Stimulated activated CD4-positive, alpha-beta T cell treated with anti-CD3 and anti-CD28 coated beads, Interleukin-1b, Interleukin-23, amount 100 ng/mL, for 48 hours (primary cell): ENCODE data around the gene ST3GAL4.

Source experiments
- DNase-seq: peaks from one replicate; pipeline ENCODE4 v3.0.0-alpha.2; 2020

ST3GAL4 gene

GRCh38 chr11:126410649-126411048 is 55.2 kb downstream of the ST3GAL4 start:
- no peak for DNase-seq

DNA sequence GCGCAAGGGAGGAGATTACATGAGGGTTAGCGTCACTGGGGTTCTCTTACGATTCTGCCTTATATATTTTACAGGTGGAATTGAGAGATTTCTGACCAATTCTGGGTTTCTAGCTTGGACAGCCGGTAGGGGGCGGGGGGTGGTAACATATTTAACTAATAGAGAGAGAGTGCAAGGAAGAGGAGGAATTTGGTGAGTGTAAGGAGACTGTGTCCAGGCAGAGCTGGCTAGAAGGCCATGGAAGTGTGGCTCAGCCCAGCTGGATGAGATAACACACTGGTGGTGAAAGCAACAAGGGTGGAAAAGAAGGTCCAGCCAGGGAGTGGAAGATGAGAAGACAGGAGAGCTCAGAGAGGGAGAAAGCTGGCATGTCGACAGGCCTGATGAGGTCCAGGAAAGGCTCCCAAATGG is 56.5 kb downstream of the ST3GAL4 start:
- DNase-seq, result no peak

DNA sequence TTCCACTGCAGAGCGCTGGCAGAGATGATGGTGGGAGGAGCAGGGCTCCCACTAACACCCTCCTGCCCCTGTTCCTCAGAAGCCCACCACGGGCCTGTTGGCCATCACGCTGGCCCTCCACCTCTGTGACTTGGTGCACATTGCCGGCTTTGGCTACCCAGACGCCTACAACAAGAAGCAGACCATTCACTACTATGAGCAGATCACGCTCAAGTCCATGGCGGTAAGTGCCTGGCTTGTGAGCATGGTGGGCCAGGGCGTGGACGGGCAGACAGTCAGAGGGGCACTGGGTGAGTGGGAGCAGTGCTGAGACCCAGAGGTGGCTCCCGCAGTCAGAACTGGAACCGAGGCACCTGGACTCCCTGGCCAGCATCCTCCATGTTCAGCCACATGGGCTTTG is 57.9 kb downstream of the ST3GAL4 start:
- no peak for DNase-seq

DNA sequence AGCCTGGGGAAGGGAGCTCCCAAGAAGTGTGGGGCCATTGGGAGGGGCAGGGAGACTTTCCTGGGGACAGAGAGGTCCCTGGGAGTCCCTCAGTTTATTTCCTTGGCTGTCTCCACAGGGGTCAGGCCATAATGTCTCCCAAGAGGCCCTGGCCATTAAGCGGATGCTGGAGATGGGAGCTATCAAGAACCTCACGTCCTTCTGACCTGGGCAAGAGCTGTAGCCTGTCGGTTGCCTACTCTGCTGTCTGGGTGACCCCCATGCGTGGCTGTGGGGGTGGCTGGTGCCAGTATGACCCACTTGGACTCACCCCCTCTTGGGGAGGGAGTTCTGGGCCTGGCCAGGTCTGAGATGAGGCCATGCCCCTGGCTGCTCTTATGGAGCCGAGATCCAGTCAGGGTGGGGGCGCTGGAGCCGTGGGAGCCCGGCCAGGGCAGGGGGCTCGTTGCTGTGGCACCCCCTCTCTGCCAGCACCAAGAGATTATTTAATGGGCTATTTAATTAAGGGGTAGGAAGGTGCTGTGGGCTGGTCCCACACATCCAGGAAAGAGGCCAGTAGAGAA is 58.4 kb downstream of the ST3GAL4 start:
- DNase-seq, result no peak

GRCh38 chr11:126414615-126415014 is 59.1 kb downstream of the ST3GAL4 start:
- DNase-seq, result no peak

GRCh38 chr11:126415128-126415527 is 59.6 kb downstream of the ST3GAL4 start:
- no peak for DNase-seq

- DNase-seq, result no peak
Observed at GRCh38 chr11:126415669-126416420, 60.4 kb downstream of the ST3GAL4 start.

- DNase-seq, result peak; percentile 78
Observed at GRCh38 chr11:126416542-126417090, 61.1 kb downstream of the ST3GAL4 start.

DNA sequence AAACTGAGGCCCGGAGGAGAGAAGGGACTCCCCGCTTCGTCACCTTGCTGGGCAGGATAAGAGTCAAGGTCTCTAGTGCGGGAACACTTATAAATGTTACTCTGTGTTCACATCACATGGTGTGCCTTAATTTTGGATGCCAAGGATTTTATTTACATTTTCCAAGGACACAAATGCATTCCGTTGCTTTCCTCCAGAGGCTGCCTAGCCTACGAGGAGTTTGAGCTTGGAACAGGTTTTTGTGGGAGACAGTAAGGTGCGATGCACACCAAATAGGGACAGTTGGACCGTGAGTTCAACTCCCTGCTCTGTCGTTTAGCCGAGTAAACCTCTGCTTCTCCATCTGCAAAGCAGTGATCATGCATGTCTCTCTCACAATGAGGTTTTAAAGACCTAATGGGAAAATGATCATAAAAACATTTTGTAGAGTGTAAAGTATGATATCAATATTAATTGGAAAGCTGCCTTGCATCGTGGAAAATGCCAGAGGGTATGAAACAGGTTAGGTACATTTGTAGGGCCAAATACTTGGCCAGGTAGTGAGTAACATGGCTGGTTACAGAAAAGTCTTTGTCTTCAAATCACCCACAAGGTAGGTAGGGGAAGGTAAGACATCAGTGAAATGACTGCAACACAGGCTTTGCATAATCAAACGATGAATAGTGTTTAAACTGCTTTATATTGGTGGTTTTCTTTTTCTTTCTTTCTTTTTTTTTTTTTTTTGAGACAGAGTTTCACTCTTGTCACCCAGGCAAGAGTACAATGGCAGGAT is 61.8 kb downstream of the ST3GAL4 start:
- no peak for DNase-seq

GRCh38 chr11:126418887-126419286 is 63.4 kb downstream of the ST3GAL4 start:
- no peak for DNase-seq

- no peak for DNase-seq
Observed at GRCh38 chr11:126419801-126420697, 64.6 kb downstream of the ST3GAL4 start.

DNA sequence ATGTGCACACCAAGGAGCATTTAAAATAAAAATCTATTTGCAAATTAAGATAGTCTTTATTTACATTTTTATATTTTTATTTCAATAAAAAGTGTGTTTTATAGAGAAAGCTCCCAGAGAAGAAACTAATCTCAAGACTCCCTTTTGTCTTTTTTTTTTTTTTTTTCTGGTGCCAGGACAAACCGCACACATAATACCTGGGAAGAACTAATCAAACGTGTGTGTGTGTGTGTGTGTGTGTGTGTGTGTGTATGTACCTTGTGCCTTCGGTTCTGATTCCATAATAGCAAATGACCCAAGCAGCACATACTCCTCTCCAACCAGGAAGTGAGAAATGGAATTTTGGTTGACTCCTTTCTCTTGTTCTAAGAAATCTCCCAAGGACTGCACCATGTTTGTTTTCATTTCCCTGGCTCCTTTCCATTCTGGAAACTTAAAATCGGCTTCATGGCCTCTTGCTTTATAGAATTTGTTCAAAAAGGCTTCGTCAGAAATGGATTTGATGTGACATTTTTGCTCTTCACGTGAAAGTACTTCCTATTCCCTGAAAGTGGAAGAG is 65.3 kb downstream of the ST3GAL4 start:
- DNase-seq, result no peak

DNA sequence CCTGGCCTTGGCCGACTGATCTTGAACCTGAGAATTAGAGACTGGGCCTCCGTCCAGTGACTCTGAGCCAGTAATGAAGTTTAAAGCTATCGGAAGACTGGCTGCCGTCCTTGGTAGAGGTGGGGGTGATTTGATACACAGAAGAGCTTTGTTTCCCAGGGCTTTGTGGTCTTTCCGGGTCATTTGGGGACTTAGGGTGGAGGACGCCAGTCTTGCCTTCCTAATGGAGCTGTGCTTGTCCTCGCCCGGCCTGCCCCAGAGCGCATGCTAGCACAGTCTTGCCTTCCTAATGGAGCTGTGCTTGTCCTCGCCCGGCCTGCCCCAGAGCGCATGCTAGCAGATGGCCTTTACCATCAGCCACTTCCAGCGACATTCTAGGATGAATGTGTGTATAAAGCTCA is 65.8 kb downstream of the ST3GAL4 start:
- no peak for DNase-seq

DNA sequence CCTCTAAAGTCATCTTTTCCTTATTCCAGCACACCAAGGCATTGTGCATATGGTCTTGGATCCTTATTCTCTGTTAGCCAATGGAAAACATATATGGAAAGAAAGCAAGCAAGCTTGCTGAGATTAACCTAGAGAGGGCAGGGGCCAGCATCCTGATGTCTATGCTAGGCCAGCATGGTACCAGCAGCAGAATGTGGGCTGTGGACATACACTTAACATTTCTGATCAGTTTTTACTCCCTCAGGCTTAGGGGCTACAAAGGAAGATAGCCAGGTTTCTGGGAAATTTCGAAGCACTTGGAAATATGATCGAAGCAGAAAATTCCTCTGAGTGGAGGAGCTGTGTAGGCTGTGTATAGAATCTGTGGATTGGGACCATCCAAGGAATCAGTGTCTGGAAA is 67.0 kb downstream of the ST3GAL4 start:
- no peak for DNase-seq

GRCh38 chr11:126423154-126423553 is 67.7 kb downstream of the ST3GAL4 start:
- DNase-seq, result no peak

- DNase-seq, result no peak
Observed at GRCh38 chr11:126423743-126424142, 68.3 kb downstream of the ST3GAL4 start.

- no peak for DNase-seq
Observed at GRCh38 chr11:126424471-126425039, 69.1 kb downstream of the ST3GAL4 start.

- no peak for DNase-seq
Observed at GRCh38 chr11:126426106-126426505, 70.6 kb downstream of the ST3GAL4 start.

GRCh38 chr11:126426820-126427749 is 71.6 kb downstream of the ST3GAL4 start:
- no peak for DNase-seq

DNA sequence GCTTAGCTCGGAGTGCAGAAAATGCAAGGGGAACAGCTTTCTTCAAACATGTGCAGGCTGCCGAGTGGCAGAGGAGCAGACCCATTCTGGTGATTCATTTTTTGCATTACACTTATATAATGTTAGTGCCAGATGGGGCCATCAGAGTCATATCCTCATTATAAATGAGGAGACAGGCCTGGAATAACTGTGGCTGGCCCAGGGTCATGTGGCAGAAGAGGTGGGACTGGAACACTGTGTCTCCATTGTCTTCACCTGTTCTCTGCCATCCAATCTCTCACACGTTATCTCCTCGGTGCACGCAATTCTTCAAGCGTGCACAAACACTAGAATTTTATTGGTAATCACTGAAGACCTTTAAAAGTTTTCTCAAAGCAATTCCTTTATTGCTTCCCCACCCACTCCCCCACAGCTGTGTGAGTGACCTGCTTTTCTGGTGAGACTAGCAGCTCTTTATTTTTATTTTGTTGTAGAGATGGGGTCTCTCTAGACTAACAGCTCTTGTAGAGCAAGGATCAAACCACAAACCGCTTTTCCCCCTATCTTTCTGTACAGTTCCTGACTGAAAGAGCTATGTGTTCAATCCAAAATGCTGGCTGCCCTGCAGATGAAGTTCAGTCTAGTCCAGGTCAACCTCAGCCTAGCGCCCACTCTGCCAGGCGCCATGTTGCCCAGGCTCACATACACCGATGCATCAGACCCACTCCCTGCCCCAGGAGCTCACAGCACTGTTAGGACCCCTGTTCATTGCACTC is 75.3 kb downstream of the ST3GAL4 start:
- no peak for DNase-seq
